Measurements from ENCODE around the gene FAM53A. TPM values are rescaled to one million over a fixed set of nuclear protein-coding genes. Genes with fewer than 3 reads are reported as not detected.
A peak's percentile ranks its signal among the peaks of the same experiment; 100 is the strongest.

Gene FAM53A
- total and polyA plus RNA-seq, 10 donors, result 0.60 to 4.3 (median 1.9) TPM

DNA sequence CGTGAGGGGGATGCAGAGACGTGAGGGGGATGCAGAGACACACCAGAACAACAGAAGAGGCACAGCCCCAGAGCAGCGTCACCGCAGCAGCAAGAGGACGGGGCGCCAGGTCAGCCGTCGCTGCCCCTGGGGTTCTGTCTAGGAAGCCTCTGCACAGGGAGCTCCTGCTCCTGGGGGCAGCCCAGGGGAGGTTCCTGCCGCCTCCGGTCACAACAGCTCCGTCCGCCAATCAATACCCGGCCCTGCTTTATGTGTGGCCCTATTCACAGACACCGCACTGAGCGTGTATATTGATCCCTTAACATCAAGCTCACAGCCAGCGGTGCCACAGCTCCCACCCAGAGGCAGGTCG is 69.6 kb downstream of the FAM53A start:
- Histone ChIP-seq H3K4me1 (no peaks in the 10 kb centered on the region), H3K4me3 (no peak overlapping the region), H3K9me3 (peaks cover 0 to 12% (median 10%) of the 10 kb centered on the region in 8 donors), H3K36me3 (no peaks in the 10 kb centered on the region), H3K27me3 (replicated peaks in 1 of 7) (no peaks in the 10 kb centered on the region), H3K27ac (no peak overlapping the region)
- no peak for DNase-seq
- intact Hi-C loops (cut with DNase I; ENCODE audit: low total_unique reads), result no loop called here
- 90 to 92% (median 91%) methylated on average over 17 of the region's 17 CpGs for WGBS, 5 donors
- no peak for TF ChIP-seq POLR2AphosphoS5 (IDR thresholded peaks at IDR 0.05)
- no peak for TF ChIP-seq POLR2A (IDR thresholded peaks at IDR 0.05)
- TF ChIP-seq, protein P1, sequence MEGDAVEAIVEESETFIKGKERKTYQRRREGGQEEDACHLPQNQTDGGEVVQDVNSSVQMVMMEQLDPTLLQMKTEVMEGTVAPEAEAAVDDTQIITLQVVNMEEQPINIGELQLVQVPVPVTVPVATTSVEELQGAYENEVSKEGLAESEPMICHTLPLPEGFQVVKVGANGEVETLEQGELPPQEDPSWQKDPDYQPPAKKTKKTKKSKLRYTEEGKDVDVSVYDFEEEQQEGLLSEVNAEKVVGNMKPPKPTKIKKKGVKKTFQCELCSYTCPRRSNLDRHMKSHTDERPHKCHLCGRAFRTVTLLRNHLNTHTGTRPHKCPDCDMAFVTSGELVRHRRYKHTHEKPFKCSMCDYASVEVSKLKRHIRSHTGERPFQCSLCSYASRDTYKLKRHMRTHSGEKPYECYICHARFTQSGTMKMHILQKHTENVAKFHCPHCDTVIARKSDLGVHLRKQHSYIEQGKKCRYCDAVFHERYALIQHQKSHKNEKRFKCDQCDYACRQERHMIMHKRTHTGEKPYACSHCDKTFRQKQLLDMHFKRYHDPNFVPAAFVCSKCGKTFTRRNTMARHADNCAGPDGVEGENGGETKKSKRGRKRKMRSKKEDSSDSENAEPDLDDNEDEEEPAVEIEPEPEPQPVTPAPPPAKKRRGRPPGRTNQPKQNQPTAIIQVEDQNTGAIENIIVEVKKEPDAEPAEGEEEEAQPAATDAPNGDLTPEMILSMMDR (IDR thresholded peaks at IDR 0.05 in 8 of 11, conservative IDR thresholded peaks at IDR 0.05 in 3 of 11), result no peak

GRCh38 chr4:1614049-1614448 is 70.1 kb downstream of the FAM53A start:
- intact Hi-C loops (cut with DNase I; ENCODE audit: low total_unique reads), result no loop called here
- Histone ChIP-seq H3K4me3 (no peak overlapping the region), H3K4me1 (no peaks in the 10 kb centered on the region), H3K27ac (no peak overlapping the region), H3K9me3 (peaks cover 0 to 12% (median 10%) of the 10 kb centered on the region in 8 donors), H3K36me3 (no peaks in the 10 kb centered on the region), H3K27me3 (replicated peaks in 1 of 7) (peaks cover 0 to 2% (median 0%) of the 10 kb centered on the region in 7 donors)
- peak; percentile 63 for DNase-seq
- no peak for TF ChIP-seq POLR2AphosphoS5 (IDR thresholded peaks at IDR 0.05)
- no peak for TF ChIP-seq POLR2A (IDR thresholded peaks at IDR 0.05)
- TF ChIP-seq, protein P1 (IDR thresholded peaks at IDR 0.05 in 8 of 11, conservative IDR thresholded peaks at IDR 0.05 in 3 of 11), result no peak
- WGBS, 5 donors, result 90 to 92% (median 91%) methylated on average over 17 of the region's 17 CpGs

DNA sequence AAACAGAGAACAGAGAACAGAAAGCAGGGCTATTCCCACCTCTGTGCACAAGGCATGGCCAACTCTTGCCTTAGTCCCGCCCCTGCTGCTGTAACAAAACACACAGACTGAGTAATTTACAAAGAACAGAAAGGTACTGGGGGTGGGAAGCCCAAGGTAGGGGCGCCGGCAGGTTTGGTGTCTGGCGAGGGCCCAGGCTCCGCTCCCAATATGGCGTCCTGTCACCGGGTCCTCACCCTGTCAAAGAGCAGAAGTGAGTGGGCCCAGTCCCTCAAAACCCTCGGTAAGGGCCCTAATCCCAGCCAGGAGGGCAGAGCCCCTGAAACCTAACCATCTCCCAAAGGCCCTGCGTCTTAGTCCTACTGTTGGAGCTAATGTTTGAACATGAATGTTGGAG is 71.0 kb downstream of the FAM53A start:
- Histone ChIP-seq H3K9me3 (peaks cover 0 to 12% (median 9%) of the 10 kb centered on the region in 8 donors), H3K27ac (no peak overlapping the region), H3K4me1 (no peaks in the 10 kb centered on the region), H3K36me3 (no peaks in the 10 kb centered on the region), H3K4me3 (no peak overlapping the region), H3K27me3 (replicated peaks in 1 of 7) (peaks cover 0 to 8% (median 0%) of the 10 kb centered on the region in 7 donors)
- intact Hi-C loops (cut with DNase I; ENCODE audit: low total_unique reads), result no loop called here
- TF ChIP-seq POLR2A (IDR thresholded peaks at IDR 0.05) (no peak), POLR2AphosphoS5 (IDR thresholded peaks at IDR 0.05) (no peak)
- TF ChIP-seq, protein P1 (IDR thresholded peaks at IDR 0.05 in 8 of 11, conservative IDR thresholded peaks at IDR 0.05 in 3 of 11), result no peak
- DNase-seq, result no peak
- WGBS, 5 donors, result 77 to 90% (median 84%) methylated on average over 7 to 9 of the region's 9 CpGs

DNA sequence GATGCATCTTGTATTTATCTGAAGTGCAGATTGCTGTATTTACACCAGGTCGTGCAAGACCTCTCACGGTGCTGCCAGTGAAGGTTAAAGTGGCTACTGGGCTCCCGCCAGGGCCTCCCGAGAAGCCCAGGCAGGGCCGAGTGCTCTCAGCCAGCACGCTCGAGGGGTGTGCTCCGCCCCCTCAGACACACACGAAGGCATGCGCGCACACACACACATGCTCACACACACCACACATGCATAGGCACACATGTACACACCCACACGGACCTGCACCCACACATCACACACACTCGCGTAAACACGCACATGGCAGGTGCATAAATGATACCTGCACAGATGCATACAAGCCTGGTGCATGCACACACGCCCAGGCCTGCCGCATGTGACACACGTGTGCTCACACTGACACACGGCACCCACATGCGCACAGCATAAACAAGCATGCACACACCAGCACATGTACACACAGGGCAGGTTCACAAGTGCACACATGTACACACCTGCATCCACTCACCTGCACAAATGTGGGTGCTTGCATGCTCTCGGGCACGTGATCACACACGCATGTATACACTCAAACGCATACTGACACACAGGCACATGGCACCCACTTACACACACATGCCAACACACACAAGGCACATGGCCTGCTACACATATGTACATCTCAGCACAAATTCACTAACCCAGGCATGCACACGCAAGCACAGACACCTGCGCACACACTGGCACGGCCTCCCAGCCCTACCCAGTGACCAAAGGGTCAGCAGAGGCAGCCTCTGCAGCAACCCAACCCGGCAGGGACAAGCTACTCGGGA is 71.6 kb downstream of the FAM53A start:
- H3K27me3 ChIP-seq (replicated peaks in 1 of 7), result peaks cover 0 to 9% (median 0%) of the 10 kb centered on the region in 7 donors
- H3K27ac ChIP-seq, result no peak overlapping the region
- no peaks in the 10 kb centered on the region for H3K36me3 ChIP-seq
- no peaks in the 10 kb centered on the region for H3K4me1 ChIP-seq
- H3K9me3 ChIP-seq, result peaks cover 0 to 6% (median 3%) of the 10 kb centered on the region in 8 donors
- peak; percentile 69 for DNase-seq
- intact Hi-C loops (cut with DNase I; ENCODE audit: low total_unique reads), result no loop called here
- TF ChIP-seq POLR2A (IDR thresholded peaks at IDR 0.05), result no peak
- no peak for TF ChIP-seq POLR2AphosphoS5 (IDR thresholded peaks at IDR 0.05)
- TF ChIP-seq, protein P1 (IDR thresholded peaks at IDR 0.05 in 8 of 11, conservative IDR thresholded peaks at IDR 0.05 in 3 of 11), result no peak
- H3K4me3 ChIP-seq, result no peak overlapping the region
- WGBS, 5 donors, result 81 to 90% (median 88%) methylated on average over 26 to 29 of the region's 29 CpGs
